Loucy (cell line): ENCODE results near the gene KRTAP10-10.
"Not testable (repeated sequence)": the region's sequence is repeated elsewhere in the genome, so short reads cannot be mapped to it uniquely, and the experiment has no call there.

Source experiments
- H2AFZ ChIP-seq: fragments of 200-600 bp; sonication (generic); 2 replicates; pipeline ENCODE4 v1.6.0; 2016; ENCODE audit warnings: antibody characterized with exemption, mild to moderate bottlenecking, low read length, moderate library complexity
- H3F3A ChIP-seq: fragments of 200-600 bp; 2 replicates; pipeline ENCODE4 v1.6.0; 2016; ENCODE audit warnings: antibody characterized with exemption, low read depth, mild to moderate bottlenecking
- H3K27me3 ChIP-seq: fragments of 200-600 bp; sonication (generic); 2 replicates; pipeline ENCODE4 v1.6.1; 2014; ENCODE audit warnings: low read length, mild to moderate bottlenecking; ENCODE audit not compliant: insufficient read depth, poor library complexity, severe bottlenecking
- H3K36me3 ChIP-seq: fragments of 200-600 bp; sonication (generic); 2 replicates; pipeline ENCODE4 v1.6.1; 2016; ENCODE audit warnings: low read length; ENCODE audit not compliant: insufficient read depth
- H3K4me1 ChIP-seq: fragments of 200-600 bp; sonication (generic); 2 replicates; pipeline ENCODE4 v1.5.1; 2014; ENCODE audit warnings: low read length, mild to moderate bottlenecking; ENCODE audit not compliant: insufficient read depth, poor library complexity, severe bottlenecking
- H3K4me2 ChIP-seq: fragments of 200-600 bp; sonication (generic); 2 replicates; pipeline ENCODE4 v1.6.0; 2014; ENCODE audit warnings: antibody characterized with exemption, low read length, low read depth, mild to moderate bottlenecking; ENCODE audit not compliant: poor library complexity, severe bottlenecking
- H3K4me3 ChIP-seq: fragments of 200-600 bp; sonication (generic); 2 replicates; pipeline ENCODE4 v1.5.1; 2014; ENCODE audit warnings: low read length, mild to moderate bottlenecking, mixed read lengths; ENCODE audit not compliant: poor library complexity, severe bottlenecking
- H3K79me2 ChIP-seq: fragments of 200-600 bp; sonication (generic); 2 replicates; pipeline ENCODE4 v1.6.1; 2014; ENCODE audit warnings: low read length; ENCODE audit not compliant: insufficient read depth
- H3K9ac ChIP-seq: fragments of 200-600 bp; sonication (generic); 2 replicates; pipeline ENCODE4 v1.6.0; 2014; ENCODE audit warnings: mild to moderate bottlenecking, low read depth, low read length, moderate library complexity; ENCODE audit not compliant: poor library complexity, severe bottlenecking
- H3K9me2 ChIP-seq: fragments of 200-600 bp; sonication (generic); replicated peaks from 2 replicates; pipeline ENCODE4 v1.6.1; 2016; ENCODE audit warnings: low read depth, low read length, mixed read lengths
- H3K9me3 ChIP-seq: fragments of 200-600 bp; sonication (generic); 2 replicates; pipeline ENCODE4 v1.6.1; 2014; ENCODE audit warnings: mild to moderate bottlenecking, antibody characterized with exemption, low read length, low read depth; ENCODE audit not compliant: insufficient read depth
- H4K20me1 ChIP-seq: fragments of 200-600 bp; sonication (generic); 2 replicates; pipeline ENCODE4 v1.6.0; 2014; ENCODE audit warnings: antibody characterized with exemption, low read length, mild to moderate bottlenecking; ENCODE audit not compliant: insufficient read depth, poor library complexity, severe bottlenecking
- EZH2phosphoT487 ChIP-seq: fragments of 200-600 bp; IDR thresholded peaks from 2 replicates; pipeline ENCODE4 v1.6.1; 2018; ENCODE audit warnings: antibody characterized with exemption, mild to moderate bottlenecking, moderate library complexity, borderline replicate concordance
- TF ChIP-seq, protein P1 (sequence below): fragments of 200-600 bp; sonication (generic); conservative IDR thresholded peaks from 2 replicates; pipeline ENCODE4 v1.5.1; 2014; ENCODE audit warnings: mild to moderate bottlenecking, antibody characterized with exemption, low read length

KRTAP10-10 gene

DNA sequence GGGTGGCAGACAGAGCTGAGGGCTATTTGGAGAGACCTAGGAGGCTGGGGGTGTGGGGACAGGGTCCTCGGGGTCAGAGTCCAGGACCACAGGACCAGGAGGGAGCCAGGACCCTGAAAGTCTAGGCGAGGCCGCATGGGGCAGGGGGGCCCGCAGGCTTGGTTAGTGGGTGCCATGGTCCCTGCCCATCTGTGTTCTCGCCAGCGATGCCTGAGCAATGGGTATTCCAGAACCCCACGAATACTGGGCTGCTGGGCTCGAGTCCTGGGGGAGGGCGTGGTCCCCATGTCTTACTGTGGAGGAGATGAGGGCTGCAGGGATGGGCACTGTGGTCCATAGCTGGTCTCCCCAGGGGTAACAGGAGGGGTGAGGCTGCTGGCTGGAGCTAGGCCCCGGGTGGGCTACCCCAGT, 46.8 kb upstream of the KRTAP10-10 start:
- no peaks in the 10 kb centered on the region for H3K36me3 ChIP-seq
- no peaks in the 10 kb centered on the region for H3K79me2 ChIP-seq
- no peak overlapping the region for H3K4me2 ChIP-seq
- H3K9me3 ChIP-seq, result no peaks in the 10 kb centered on the region
- no peaks in the 10 kb centered on the region for H3K27me3 ChIP-seq
- H3F3A ChIP-seq, result no peaks in the 10 kb centered on the region
- no peaks in the 10 kb centered on the region for H3K4me1 ChIP-seq
- H3K9me2 ChIP-seq, result no peaks in the 10 kb centered on the region
- H4K20me1 ChIP-seq, result no peaks in the 10 kb centered on the region
- no peak overlapping the region for H3K9ac ChIP-seq
- no peak overlapping the region for H2AFZ ChIP-seq
- TF ChIP-seq, protein P1, sequence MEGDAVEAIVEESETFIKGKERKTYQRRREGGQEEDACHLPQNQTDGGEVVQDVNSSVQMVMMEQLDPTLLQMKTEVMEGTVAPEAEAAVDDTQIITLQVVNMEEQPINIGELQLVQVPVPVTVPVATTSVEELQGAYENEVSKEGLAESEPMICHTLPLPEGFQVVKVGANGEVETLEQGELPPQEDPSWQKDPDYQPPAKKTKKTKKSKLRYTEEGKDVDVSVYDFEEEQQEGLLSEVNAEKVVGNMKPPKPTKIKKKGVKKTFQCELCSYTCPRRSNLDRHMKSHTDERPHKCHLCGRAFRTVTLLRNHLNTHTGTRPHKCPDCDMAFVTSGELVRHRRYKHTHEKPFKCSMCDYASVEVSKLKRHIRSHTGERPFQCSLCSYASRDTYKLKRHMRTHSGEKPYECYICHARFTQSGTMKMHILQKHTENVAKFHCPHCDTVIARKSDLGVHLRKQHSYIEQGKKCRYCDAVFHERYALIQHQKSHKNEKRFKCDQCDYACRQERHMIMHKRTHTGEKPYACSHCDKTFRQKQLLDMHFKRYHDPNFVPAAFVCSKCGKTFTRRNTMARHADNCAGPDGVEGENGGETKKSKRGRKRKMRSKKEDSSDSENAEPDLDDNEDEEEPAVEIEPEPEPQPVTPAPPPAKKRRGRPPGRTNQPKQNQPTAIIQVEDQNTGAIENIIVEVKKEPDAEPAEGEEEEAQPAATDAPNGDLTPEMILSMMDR, result no peak
- no peak for TF ChIP-seq EZH2phosphoT487
- no peak overlapping the region for H3K4me3 ChIP-seq

DNA sequence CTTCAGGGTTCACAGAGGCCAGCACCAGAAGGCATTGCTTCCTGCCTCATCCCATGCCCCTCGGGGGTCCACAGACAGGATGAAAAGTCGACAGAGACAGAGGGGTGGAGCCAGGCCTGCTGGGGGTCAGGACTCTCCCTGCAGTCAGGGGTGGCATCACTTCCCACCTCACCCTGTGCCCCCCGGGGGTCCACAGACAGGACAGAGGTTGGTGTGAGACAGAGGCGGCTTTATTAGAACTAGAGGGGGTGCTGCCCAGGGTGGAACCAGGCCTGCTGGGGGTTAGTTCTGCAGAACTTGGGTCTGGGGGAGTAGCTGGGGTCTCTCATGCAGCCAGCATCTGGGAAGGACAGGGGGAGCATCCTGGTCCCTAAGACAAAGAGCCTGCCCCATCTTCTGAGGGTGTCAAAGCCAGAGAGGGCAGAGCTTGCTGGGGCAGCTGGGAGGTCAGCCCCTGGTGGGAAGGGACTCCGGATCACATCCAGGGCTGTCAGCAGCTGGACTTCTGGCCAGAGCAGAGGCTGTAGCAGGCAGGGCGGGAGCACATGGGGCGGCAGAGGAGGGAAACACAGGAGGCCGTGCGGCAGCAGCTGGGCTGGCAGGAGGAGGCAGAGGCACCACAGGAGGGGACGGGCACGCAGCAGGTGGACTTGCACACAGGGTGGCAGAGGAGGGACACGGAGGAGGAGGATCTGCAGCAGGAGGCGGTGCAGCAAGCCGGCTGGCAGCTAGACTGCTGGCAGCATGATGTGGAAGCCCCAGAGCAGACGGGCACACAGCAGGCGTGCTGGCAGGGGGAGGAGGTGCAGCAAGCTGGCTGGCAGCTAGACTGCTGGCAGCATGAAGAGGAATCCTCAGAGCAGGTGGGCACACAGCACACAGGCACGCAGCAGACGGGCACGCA, 46.0 kb upstream of the KRTAP10-10 start:
- not testable (repeated sequence) for H3K27me3 ChIP-seq, H2AFZ ChIP-seq, H3F3A ChIP-seq, H3K36me3 ChIP-seq, H3K4me3 ChIP-seq, H3K4me1 ChIP-seq, H3K79me2 ChIP-seq, H3K9ac ChIP-seq, H3K4me2 ChIP-seq, H3K9me3 ChIP-seq, H4K20me1 ChIP-seq, H3K9me2 ChIP-seq

DNA sequence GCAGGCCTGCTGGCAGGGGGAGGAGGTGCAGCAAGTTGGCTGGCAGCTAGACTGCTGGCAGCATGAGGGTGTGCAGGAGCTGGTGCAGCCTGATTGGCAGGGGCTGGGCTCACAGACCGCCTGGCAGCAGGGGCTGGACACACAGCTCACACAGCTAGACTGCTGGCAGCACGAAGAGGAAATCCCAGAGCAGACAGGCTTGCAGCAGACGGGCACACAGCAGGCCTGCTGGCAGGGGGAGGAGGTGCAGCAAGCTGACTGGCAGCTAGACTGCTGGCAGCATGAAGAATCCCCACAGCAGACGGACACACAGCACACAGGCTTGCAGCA, 45.4 kb upstream of the KRTAP10-10 start:
- not testable (repeated sequence) for H3K4me1 ChIP-seq, H4K20me1 ChIP-seq, H3F3A ChIP-seq, H3K9ac ChIP-seq, H3K9me2 ChIP-seq, H3K4me3 ChIP-seq, H3K36me3 ChIP-seq, H3K79me2 ChIP-seq, H3K4me2 ChIP-seq, H3K27me3 ChIP-seq, H2AFZ ChIP-seq, H3K9me3 ChIP-seq

DNA sequence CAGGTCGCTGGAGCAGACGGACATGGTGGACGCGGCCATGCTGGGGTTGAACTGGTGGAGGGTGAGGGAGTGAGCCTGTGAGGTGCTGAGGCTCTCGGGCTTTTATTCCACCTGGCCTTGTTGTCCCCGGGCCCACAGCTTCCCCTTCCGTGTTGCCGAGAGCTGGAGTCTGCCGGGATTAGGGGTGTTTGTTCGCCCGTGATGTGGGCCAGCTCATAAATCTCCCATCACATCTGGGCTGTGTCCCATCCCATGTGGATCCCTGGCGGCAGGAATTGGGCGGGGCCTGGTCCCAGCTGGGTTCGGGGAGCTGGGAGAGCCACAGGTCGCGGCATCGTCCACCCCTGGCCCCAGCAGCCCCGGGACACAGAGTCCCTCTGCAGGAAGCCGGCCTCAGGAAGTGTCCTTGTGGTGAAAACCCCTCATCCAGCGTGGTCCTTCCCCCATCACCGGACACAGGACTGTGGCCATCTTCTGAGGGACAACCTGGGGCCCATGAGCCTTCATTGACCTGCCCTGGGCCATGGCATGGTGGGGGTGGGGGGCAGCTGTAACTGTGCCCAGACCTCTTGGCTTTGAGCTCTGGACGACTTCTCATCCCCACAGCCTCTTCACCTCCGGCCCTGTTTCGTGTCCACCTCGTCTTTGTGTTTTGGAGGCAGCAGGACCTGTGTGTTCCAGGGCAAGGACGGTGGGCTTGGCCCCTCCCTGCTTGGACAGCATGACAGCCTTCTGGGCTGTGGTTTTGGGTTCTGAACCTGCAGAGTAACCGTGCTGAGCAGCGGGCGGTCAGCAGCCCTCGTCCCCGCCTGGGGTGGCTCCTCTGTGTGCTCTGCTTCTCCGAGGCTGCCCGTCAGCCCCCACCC, 44.5 kb upstream of the KRTAP10-10 start, which contains the start of gene KRTAP10-6:
TSS of gene KRTAP10-6 (minus strand) at position 60 of the 866 bp plus-strand sequence. CDS start at position 39, 21 bp downstream.
- H3K79me2 ChIP-seq, result no peaks in the 10 kb centered on the region
- no peaks in the 10 kb centered on the region for H3F3A ChIP-seq
- H3K9ac ChIP-seq, result no peak within 1 kb of the TSS
- no peak for TF ChIP-seq EZH2phosphoT487
- TF ChIP-seq, protein P1, result no peak
- no peaks in the 10 kb centered on the region for H4K20me1 ChIP-seq
- no peaks in the 10 kb centered on the region for H3K36me3 ChIP-seq
- H3K27me3 ChIP-seq, result no peaks in the 10 kb centered on the region
- H3K9me3 ChIP-seq, result no peaks in the 10 kb centered on the region
- H3K4me1 ChIP-seq, result no peaks in the 10 kb centered on the region
- no peak within 1 kb of the TSS for H2AFZ ChIP-seq
- H3K9me2 ChIP-seq, result no peaks in the 10 kb centered on the region
- no peak within 1 kb of the TSS for H3K4me2 ChIP-seq
- H3K4me3 ChIP-seq, result no peak within 1 kb of the TSS
